Activated naive CD8-positive, alpha-beta T cell treated with anti-CD3 and anti-CD28 coated beads, Interleukin-2, amount 50 U/mL, for 24 hours (primary cell): ENCODE results near the gene RPS6KA1.
"Not testable (repeated sequence)": the region's sequence is repeated elsewhere in the genome, so short reads cannot be mapped to it uniquely, and the experiment has no call there.

Experiments used
- ATAC-seq: fragments of 150-1000 bp; cut with Tn5 transposase; one replicate; pipeline ENCODE4 v1.10.0; 2021
- DNase-seq: peaks from one replicate; pipeline ENCODE4 v3.0.0; 2021
- H3K27ac Mint-ChIP-seq: one replicate; pipeline ENCODE4 v1.8.0; 2021; ENCODE audit warnings: mild to moderate bottlenecking, mixed read lengths
- H3K27me3 Mint-ChIP-seq: one replicate; pipeline ENCODE4 v1.8.0; 2021; ENCODE audit warnings: mixed read lengths
- H3K36me3 Mint-ChIP-seq: one replicate; pipeline ENCODE4 v1.8.0; 2021; ENCODE audit warnings: low read depth, mixed read lengths
- H3K4me1 Mint-ChIP-seq: one replicate; pipeline ENCODE4 v1.8.0; 2021; ENCODE audit warnings: mixed read lengths
- H3K4me3 Mint-ChIP-seq: one replicate; pipeline ENCODE4 v1.8.0; 2021; ENCODE audit warnings: mild to moderate bottlenecking, moderate library complexity, mixed read lengths
- H3K9me3 Mint-ChIP-seq: one replicate; pipeline ENCODE4 v1.8.0; 2021; ENCODE audit warnings: mixed read lengths

RPS6KA1 gene

DNA sequence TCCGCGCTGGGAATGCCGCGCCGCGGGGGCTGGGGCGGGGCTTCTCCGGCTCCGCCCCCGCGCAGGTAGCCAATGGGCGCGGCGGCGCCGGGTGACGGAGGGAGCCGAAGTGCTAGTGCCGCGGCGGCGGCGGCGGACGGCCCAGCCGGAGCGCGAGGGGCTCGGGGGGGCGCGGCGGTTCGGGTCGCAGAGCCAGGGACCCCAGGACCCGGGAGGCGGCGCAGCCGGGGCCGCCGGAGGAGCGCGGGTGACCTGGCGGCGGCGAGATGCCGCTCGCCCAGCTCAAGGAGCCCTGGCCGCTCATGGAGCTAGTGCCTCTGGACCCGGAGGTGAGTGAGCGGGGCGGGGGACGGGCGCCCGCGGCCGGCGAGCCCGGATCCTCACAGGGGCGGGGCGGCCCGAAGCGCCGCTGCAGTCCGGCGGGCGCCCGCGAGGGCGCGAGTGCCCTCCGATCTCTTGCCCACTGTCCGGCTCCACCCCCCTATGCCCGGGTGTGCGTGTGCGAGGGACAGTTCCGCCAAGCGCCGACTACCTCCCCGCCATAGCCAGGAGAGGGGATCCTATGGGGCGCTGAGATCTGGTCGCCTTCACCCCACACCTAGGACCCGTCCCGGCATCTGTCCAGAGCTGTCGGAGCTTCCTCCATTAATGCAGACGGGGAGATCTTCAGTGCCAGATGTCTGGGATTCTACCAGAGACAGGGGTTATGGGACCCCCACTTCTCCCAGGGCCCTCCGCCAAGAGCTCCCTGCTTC is at the start of gene RPS6KA1:
Gene RPS6KA1, plus strand, starts transcription at position 107 of the 755 bp plus-strand sequence. Its CDS starts 160 bp downstream, at position 267.
- H3K4me3 Mint-ChIP-seq, result peak within 1 kb of the TSS; percentile 87
- H3K9me3 Mint-ChIP-seq, result no peaks in the 10 kb centered on the region
- peaks cover under 1% of the 10 kb centered on the region for H3K27me3 Mint-ChIP-seq
- peaks cover 28% of the 10 kb centered on the region for H3K4me1 Mint-ChIP-seq
- DNase-seq, result peak; percentile 73
- peak within 1 kb of the TSS; percentile 83 for H3K27ac Mint-ChIP-seq
- H3K36me3 Mint-ChIP-seq, result no peaks in the 10 kb centered on the region
- ATAC-seq, result peak; percentile 74

DNA sequence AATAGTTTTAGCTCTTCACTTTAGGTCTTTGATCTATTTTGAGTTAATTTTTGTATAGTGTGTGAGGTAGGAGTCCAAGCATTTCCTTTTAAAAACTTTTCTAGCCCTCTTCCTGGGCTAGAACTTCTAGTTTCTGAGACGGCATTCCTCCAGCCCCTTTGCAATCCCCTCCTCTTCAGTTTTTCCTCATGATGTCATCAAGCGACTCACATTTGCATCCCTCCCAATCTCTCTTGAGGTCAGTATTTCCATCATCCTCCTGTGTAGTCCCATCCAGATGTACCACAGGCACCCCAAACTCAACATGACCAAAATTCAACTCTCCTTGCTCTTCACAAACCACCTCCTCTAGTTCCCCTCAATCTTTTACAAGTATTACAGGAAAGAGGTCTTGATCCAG is 46.6 kb upstream of the RPS6KA1 start:
- peaks cover 16% of the 10 kb centered on the region for H3K4me1 Mint-ChIP-seq
- DNase-seq (no peak), ATAC-seq (peak; percentile 50)
- H3K27ac Mint-ChIP-seq, result peak overlapping the region; percentile 68
- H3K4me3 Mint-ChIP-seq, result no peak overlapping the region
- peaks cover 7% of the 10 kb centered on the region for H3K36me3 Mint-ChIP-seq
- H3K27me3 Mint-ChIP-seq, result no peaks in the 10 kb centered on the region
- H3K9me3 Mint-ChIP-seq, result no peaks in the 10 kb centered on the region

DNA sequence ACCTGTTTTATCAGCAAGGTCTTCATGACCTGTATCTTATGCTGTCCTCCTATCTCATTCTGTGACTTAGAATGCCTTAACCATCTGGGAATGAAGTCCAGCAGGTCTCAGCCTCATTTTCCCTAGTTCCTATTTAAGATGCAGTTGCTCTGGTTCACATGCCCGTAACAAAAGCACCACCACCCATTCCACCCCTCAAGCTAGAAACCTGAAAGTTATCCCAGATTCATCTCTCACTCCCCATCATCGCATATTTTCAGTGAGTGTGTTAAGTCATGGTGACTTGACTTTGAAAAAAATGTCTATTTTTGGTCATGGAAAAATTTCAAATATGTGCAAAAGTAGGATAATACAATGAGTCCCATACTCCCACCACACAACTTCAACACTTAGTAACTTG is 45.6 kb upstream of the RPS6KA1 start:
- DNase-seq (no peak), ATAC-seq (no peak)
- Mint-ChIP-seq H3K36me3 (peaks cover 3% of the 10 kb centered on the region), H3K27ac (peak overlapping the region; percentile 77), H3K27me3 (no peaks in the 10 kb centered on the region), H3K9me3 (no peaks in the 10 kb centered on the region), H3K4me1 (peaks cover 16% of the 10 kb centered on the region), H3K4me3 (no peak overlapping the region)

DNA sequence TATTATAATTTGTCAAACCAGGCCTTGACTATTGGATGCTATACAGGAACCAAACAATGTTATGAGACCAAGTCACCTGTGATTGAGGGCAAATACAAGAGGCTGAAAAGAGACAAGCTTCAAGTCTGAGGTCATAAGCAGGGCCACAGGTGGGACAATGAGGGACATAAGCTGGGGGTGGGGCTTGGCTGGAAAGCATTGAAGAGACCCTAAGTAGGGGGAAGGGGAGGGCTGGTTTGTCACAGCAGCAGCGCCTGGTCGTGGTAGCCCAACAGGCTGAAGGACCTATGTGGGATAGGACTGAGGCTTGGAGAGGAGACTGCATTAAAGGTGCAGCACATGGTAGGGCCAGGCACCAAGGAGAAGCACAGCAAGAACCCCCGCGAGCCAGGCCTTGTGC is 39.4 kb upstream of the RPS6KA1 start:
- no peaks in the 10 kb centered on the region for H3K27me3 Mint-ChIP-seq
- no peaks in the 10 kb centered on the region for H3K4me1 Mint-ChIP-seq
- no peaks in the 10 kb centered on the region for H3K9me3 Mint-ChIP-seq
- no peak for ATAC-seq
- no peaks in the 10 kb centered on the region for H3K36me3 Mint-ChIP-seq
- no peak overlapping the region for H3K4me3 Mint-ChIP-seq
- H3K27ac Mint-ChIP-seq, result no peak overlapping the region
- DNase-seq, result no peak

DNA sequence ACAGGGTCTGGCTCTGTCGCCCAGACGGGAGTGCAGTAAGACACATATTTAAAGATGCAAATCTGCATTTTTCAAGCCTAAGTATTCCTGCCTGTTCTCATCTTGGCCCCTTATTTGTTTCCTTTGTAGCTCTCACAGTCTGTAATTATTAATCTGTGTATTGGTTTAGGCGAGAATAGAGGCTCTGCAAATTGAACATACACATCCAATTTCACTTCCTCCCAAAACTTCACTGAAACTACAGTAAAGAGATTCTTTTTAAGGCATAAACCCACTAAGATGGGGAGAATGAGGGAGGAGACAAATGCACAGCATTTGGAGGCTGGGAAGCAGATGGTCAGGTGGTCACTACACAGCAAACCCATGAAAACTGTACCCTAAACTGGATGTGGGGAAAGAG is 36.3 kb upstream of the RPS6KA1 start:
- DNase-seq, result no peak
- ATAC-seq, result no peak
- H3K4me1 Mint-ChIP-seq, result no peaks in the 10 kb centered on the region
- H3K4me3 Mint-ChIP-seq, result no peak overlapping the region
- no peaks in the 10 kb centered on the region for H3K27me3 Mint-ChIP-seq
- no peak overlapping the region for H3K27ac Mint-ChIP-seq
- peaks cover 2% of the 10 kb centered on the region for H3K36me3 Mint-ChIP-seq
- no peaks in the 10 kb centered on the region for H3K9me3 Mint-ChIP-seq

DNA sequence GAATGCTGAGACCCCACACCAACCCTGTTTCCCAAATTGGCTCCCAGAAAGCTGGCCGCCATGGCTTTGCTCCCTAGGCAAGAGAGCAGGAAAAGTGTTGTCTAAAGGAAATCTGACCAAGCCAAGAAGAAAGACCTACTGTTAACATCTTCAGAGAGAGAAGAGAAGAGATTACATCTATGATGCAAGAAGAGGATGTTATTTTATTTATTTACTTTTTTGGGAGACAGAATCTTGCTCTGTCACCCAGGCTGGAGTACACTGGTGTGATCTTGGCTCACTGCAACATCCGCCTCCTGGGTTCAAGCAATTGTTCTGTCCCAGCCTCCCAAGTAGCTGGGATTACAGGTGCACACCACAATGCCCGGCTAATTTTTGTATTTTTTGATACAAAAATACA is 35.6 kb upstream of the RPS6KA1 start:
- Mint-ChIP-seq H3K27ac (no peak overlapping the region), H3K36me3 (peaks cover 4% of the 10 kb centered on the region), H3K27me3 (no peaks in the 10 kb centered on the region), H3K4me1 (peaks cover 4% of the 10 kb centered on the region), H3K9me3 (no peaks in the 10 kb centered on the region), H3K4me3 (no peak overlapping the region)
- no peak for DNase-seq
- ATAC-seq, result no peak

DNA sequence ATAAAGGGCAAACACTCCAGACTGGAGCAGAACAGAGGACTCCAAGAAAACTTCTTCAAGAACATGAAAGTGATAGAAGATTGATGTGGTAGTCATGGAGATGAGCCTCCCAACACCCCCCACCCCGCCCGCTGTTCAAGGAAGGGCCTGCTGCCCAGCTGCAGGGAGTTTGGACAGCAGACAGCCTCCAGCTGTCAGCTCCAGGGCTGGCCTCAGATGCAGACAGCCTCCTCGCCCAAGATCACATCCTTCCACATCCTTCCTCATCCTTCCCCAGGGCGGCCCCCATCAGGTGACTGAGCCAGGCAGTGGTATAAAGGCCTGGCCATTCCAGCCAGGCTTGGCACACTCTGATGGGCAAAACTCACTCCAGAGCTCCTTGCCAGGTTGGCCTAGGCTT is 32.7 kb upstream of the RPS6KA1 start:
- no peak for DNase-seq
- no peak for ATAC-seq
- Mint-ChIP-seq H3K27me3 (no peaks in the 10 kb centered on the region), H3K4me3 (no peak overlapping the region), H3K4me1 (peaks cover 11% of the 10 kb centered on the region), H3K27ac (no peak overlapping the region), H3K9me3 (no peaks in the 10 kb centered on the region), H3K36me3 (peaks cover 5% of the 10 kb centered on the region)

DNA sequence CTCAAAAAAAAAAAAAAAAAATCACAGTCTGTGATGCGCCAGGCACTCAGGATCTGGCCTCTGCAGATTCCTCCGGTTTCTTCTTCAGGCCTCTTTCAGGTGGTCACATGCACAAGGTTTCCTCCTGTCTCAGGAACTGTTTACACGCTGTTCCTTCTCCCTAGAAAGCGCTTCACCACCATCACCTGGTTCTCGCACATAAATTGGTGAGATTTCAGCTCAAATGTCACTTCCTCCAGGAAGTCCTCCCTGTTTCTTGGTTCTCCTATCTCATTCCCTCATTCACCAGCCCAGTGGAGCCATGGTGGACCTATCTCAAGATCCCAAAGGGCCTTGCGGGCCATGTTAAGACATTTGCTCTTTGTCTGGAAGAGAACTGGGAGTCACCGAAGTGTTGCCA is 30.7 kb upstream of the RPS6KA1 start:
- H3K36me3 Mint-ChIP-seq, result peaks cover 5% of the 10 kb centered on the region
- H3K9me3 Mint-ChIP-seq, result no peaks in the 10 kb centered on the region
- peaks cover 19% of the 10 kb centered on the region for H3K4me1 Mint-ChIP-seq
- ATAC-seq (no peak), DNase-seq (no peak)
- peak overlapping the region; percentile 47 for H3K27ac Mint-ChIP-seq
- H3K27me3 Mint-ChIP-seq, result no peaks in the 10 kb centered on the region
- peak overlapping the region; percentile 87 for H3K4me3 Mint-ChIP-seq

DNA sequence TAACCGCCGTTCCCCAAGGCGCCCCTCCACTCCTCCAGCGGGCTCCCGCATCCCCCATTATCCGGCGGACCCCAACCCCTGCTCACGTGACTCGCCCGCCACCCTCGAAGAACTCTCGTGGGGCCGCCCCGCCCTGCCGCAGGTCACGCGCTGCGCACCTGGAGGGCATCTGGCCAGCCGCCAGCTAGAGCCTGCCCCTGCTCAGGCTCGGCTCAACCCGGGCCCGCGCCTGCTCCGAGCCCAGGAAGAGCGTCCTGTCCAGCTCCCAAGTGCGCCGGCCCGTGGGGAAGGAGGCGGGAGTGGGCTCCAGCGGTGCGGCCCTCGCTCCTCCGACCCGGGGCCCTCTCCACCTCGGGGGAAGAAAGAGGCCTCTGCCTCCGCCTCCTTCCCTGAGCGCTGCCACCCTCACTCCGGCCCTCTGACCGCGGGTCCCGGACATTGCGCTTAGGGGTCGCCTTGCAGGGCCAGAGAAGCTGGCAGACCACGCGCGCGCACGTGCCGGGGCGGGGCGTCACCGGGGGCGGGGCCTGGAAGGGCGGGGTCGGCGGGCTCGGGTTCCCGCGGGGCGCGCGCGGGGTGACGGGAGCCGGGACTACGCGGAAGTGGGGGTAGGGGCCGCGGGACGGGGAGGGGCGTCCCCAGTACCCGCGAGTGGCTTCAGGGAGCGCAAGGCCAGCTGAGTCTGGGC is 28.9 kb upstream of the RPS6KA1 start:
- ATAC-seq (peak; percentile 75), DNase-seq (peak; percentile 96)
- no peaks in the 10 kb centered on the region for H3K9me3 Mint-ChIP-seq
- H3K27me3 Mint-ChIP-seq, result no peaks in the 10 kb centered on the region
- H3K4me3 Mint-ChIP-seq, result peak overlapping the region; percentile 87
- H3K27ac Mint-ChIP-seq, result peak overlapping the region; percentile 89
- H3K4me1 Mint-ChIP-seq, result peaks cover 19% of the 10 kb centered on the region
- peaks cover 5% of the 10 kb centered on the region for H3K36me3 Mint-ChIP-seq

DNA sequence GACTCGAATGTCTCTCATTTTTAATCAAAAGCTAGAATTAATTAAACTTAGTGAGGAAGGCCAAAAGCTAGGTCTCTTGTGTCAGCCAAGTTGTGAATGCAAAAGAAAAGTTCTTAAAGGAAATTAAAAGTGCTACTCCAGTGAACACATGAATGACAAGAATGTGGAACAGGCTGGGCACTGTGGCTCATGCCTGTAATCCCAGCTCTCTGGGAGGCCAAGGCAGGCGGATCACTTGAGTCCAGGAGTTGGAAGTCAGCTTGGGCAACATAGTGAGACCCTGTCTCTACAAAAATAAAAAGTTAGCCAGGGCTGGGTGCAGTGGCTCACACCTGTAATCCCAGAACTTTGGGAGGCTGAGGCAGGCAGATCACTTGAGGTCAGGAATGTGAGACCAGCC is 18.9 kb upstream of the RPS6KA1 start:
- not testable (repeated sequence) for H3K4me1 Mint-ChIP-seq, H3K27me3 Mint-ChIP-seq, H3K36me3 Mint-ChIP-seq, H3K4me3 Mint-ChIP-seq, H3K27ac Mint-ChIP-seq, ATAC-seq, DNase-seq, H3K9me3 Mint-ChIP-seq

DNA sequence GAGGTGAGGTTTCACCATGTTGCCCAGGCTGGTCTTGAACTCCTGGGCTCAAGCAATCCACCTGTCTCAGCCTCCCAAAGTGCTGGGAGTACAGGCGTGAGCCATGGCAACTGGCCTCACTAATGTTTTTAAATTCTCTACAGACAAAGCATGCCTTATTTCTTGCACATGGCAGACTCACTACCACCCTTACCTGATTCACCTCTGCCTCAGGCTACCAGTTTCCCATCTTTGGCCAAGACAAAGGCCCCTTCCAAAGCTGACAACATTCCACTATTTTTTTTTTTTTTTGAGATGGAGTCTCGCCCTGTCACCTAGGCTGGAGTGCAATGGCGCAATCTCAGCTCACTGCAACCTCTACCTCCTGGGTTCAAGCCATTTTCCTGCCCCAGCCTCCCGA is 13.7 kb upstream of the RPS6KA1 start:
- not testable (repeated sequence) for H3K27ac Mint-ChIP-seq, H3K4me1 Mint-ChIP-seq, ATAC-seq, DNase-seq, H3K27me3 Mint-ChIP-seq, H3K9me3 Mint-ChIP-seq, H3K36me3 Mint-ChIP-seq, H3K4me3 Mint-ChIP-seq

DNA sequence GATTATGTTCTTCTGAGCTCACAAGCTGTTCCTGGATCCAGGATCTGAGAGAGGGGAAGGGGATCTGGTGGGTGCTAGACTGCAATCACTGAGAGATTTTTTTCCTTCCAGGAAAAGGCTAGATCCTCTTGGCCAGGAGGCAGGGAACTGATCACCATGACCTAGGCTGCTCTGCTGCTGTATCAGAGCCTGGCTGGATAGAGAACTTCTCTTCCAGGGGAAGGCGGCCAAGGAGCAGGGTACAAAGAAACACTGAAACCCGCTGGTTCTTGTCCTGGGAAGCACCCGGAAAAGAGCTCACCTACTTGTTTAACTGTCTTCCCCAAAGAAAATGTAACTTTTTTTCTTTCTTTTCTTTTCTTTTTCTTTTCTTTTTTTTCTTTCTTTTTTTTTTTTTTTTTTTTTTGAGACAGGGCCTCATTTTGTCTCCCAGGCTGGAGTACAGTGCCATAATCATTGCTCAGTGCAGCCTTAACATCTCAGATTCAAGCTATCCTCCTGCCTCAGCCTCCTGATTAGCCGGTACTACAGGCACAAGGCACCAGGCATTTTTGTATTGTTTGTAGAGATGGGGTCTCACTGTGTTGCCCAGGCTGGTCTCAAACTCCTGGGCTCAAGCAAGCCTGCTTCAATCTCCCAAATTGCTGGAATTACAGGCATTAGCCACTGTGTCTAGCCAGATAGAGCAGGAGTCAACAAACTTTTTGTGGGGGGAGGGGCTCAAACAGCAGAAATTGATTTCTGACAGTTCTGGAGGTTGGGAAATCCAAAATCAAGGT is 12.4 kb upstream of the RPS6KA1 start:
- Mint-ChIP-seq H3K27ac (no peak overlapping the region), H3K4me1 (no peaks in the 10 kb centered on the region), H3K36me3 (no peaks in the 10 kb centered on the region), H3K27me3 (no peaks in the 10 kb centered on the region), H3K9me3 (no peaks in the 10 kb centered on the region), H3K4me3 (no peak overlapping the region)
- DNase-seq (no peak), ATAC-seq (no peak)

DNA sequence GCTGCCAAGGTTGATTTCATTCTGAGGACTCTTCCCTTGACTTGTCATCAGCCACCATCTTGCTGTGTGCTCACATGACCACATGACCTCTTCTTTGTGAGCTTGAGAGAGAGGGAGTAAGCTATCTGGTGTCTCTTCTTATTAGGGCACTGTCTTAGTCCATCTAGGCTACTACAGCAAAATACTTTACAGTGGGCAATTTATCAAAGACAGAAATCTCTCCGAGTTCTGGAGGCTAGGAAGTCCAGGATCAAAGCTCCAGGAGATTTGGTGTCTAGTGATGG is 11.9 kb upstream of the RPS6KA1 start:
- Mint-ChIP-seq H3K27me3 (no peaks in the 10 kb centered on the region), H3K9me3 (no peaks in the 10 kb centered on the region), H3K4me3 (no peak overlapping the region), H3K4me1 (no peaks in the 10 kb centered on the region), H3K36me3 (no peaks in the 10 kb centered on the region), H3K27ac (no peak overlapping the region)
- DNase-seq (no peak), ATAC-seq (no peak)

DNA sequence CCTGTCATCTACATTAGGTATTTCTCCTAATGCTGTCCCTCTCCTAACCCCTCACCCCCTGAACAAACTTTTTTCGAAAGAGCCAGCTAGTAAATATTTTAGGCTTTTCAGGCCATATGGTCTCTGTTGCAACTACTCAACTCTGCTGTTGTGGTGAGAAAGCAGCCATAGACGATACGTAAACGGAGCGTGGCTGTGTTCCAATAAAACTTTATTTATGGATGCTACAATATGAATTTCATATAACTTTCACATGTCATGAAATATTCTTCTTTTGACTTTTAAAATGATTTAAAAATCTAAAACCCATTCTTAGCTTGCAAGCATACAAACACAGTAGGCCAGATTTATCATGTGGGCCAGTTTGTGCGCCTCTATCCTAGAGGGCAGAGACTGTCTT is 11.2 kb upstream of the RPS6KA1 start:
- ATAC-seq (no peak), DNase-seq (no peak)
- no peak overlapping the region for H3K4me3 Mint-ChIP-seq
- H3K27ac Mint-ChIP-seq, result no peak overlapping the region
- no peaks in the 10 kb centered on the region for H3K36me3 Mint-ChIP-seq
- H3K4me1 Mint-ChIP-seq, result no peaks in the 10 kb centered on the region
- H3K9me3 Mint-ChIP-seq, result no peaks in the 10 kb centered on the region
- no peaks in the 10 kb centered on the region for H3K27me3 Mint-ChIP-seq

DNA sequence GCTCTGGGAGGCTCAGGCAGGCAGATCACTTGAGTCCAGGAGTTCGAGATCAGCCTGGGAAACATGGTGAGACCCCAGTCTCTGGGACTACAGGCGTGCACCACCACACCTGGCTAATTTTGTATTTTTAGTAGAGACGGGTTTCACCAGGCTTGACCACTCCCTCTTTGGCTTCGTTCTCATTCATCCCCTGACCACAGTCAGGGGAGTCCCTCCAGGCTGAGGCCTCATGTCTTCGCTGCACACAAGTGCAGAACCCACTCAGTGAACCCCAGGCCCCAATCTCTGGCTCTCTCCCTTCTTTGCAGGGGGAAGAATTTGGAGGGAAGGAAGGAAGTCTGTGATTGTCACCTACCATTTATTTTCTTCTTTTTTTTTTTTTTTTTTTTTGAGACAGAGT is 9.2 kb upstream of the RPS6KA1 start:
- Mint-ChIP-seq H3K9me3 (no peaks in the 10 kb centered on the region), H3K4me1 (no peaks in the 10 kb centered on the region), H3K4me3 (no peak overlapping the region), H3K27ac (no peak overlapping the region), H3K36me3 (no peaks in the 10 kb centered on the region), H3K27me3 (peaks cover 6% of the 10 kb centered on the region)
- DNase-seq (no peak), ATAC-seq (no peak)
